ENCODE results near the gene KIAA0513.

GRCh38 chr16:84999200-84999599, 28.4 kb upstream of the KIAA0513 start:
- TF ChIP-seq, protein P1, sequence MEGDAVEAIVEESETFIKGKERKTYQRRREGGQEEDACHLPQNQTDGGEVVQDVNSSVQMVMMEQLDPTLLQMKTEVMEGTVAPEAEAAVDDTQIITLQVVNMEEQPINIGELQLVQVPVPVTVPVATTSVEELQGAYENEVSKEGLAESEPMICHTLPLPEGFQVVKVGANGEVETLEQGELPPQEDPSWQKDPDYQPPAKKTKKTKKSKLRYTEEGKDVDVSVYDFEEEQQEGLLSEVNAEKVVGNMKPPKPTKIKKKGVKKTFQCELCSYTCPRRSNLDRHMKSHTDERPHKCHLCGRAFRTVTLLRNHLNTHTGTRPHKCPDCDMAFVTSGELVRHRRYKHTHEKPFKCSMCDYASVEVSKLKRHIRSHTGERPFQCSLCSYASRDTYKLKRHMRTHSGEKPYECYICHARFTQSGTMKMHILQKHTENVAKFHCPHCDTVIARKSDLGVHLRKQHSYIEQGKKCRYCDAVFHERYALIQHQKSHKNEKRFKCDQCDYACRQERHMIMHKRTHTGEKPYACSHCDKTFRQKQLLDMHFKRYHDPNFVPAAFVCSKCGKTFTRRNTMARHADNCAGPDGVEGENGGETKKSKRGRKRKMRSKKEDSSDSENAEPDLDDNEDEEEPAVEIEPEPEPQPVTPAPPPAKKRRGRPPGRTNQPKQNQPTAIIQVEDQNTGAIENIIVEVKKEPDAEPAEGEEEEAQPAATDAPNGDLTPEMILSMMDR (IDR thresholded peaks at IDR 0.05) = no peak
- TF ChIP-seq POLR2AphosphoS5 (IDR thresholded peaks at IDR 0.05) (no peak), EP300 (IDR thresholded peaks at IDR 0.05; ENCODE audit: low read depth) (no peak)
